ENCODE results near the gene HOXA3.

Gene HOXA3

DNA sequence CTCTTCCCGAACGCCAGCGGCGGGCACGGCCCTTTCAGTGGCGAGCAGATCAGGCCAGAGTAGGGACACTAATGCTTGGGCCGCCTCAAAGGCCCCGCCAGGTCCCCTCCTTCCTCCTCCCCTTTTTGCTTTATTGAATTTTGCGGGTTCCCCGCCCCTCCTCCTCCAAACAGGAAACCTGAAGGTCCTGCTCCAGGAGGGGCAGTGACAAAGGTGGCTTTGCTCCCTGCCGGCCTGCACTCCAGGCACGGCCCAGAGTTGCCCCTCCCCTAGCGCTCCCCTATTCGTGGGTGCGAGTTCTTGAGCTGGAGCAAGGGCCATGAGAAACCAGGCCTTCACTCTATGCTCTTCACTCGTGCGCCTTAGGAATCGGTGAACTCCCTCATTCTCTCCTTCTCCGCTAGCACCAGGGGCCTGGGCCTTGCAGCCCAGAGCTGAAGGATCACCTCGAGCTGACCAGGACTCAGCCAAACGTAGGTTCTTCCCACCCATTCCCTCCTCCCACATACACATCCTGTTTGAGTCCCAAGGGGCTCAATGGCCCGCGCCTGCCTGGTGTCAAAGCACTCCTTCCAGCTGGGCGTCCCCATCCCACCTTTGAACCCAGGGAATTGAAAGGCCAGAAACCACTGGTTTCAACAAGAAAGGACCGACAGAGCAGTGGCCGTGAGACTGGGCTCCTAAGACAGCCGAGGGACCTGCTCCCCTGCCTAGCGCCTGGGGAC is 4.2 kb downstream of the HOXA3 start:
- Histone ChIP-seq H3K9me3 (ENCODE audit: control insufficient read depth in 1 of 2, low read length in 2 of 2) (no peaks in the 10 kb centered on the region), H3K36me3 (ENCODE audit: control insufficient read depth in 1 of 2, insufficient read depth in 2 of 2, low read length in 2 of 2) (no peaks in the 10 kb centered on the region), H3K27ac (ENCODE audit: low read length) (no peak overlapping the region), H3K27me3 (ENCODE audit: low read depth, low read length) (peaks cover 58% of the 10 kb centered on the region), H3K4me3 (ENCODE audit: low read depth in 1 of 2, low read length in 2 of 2) (peak overlapping the region in 1 of 2 donors; percentile 16), H3K4me1 (ENCODE audit: control insufficient read depth in 1 of 2, insufficient read depth in 2 of 2, low read length in 2 of 2) (peaks cover 0 to 28% of the 10 kb centered on the region in 2 donors)

- Histone ChIP-seq H3K4me1 (ENCODE audit: control insufficient read depth in 1 of 2, insufficient read depth in 2 of 2, low read length in 2 of 2) (peaks cover 0 to 22% of the 10 kb centered on the region in 2 donors), H3K36me3 (ENCODE audit: control insufficient read depth in 1 of 2, insufficient read depth in 2 of 2, low read length in 2 of 2) (no peaks in the 10 kb centered on the region), H3K9me3 (ENCODE audit: control insufficient read depth in 1 of 2, low read length in 2 of 2) (no peaks in the 10 kb centered on the region), H3K27ac (ENCODE audit: low read length) (no peak within 1 kb of the TSS), H3K27me3 (ENCODE audit: low read depth, low read length) (peaks cover 51% of the 10 kb centered on the region), H3K4me3 (ENCODE audit: low read depth in 1 of 2, low read length in 2 of 2) (peak within 1 kb of the TSS in 1 of 2 donors; percentile 16)
Measured at GRCh38 chr7:27147199-27148030, 5.0 kb downstream of the HOXA3 start, which contains the start of gene HOXA6. HOXA6 (minus strand) TSS chr7:27147774; CDS start chr7:27147749, 25 bp downstream.

GRCh38 chr7:27146491-27147198 is 5.7 kb downstream of the HOXA3 start:
- H3K36me3 ChIP-seq (ENCODE audit: control insufficient read depth in 1 of 2, insufficient read depth in 2 of 2, low read length in 2 of 2), result no peaks in the 10 kb centered on the region
- H3K4me3 ChIP-seq (ENCODE audit: low read depth in 1 of 2, low read length in 2 of 2), result no peak overlapping the region
- peaks cover 43% of the 10 kb centered on the region for H3K27me3 ChIP-seq (ENCODE audit: low read depth, low read length)
- H3K27ac ChIP-seq (ENCODE audit: low read length), result no peak overlapping the region
- H3K4me1 ChIP-seq (ENCODE audit: control insufficient read depth in 1 of 2, insufficient read depth in 2 of 2, low read length in 2 of 2), result peaks cover 0 to 15% of the 10 kb centered on the region in 2 donors
- no peaks in the 10 kb centered on the region for H3K9me3 ChIP-seq (ENCODE audit: control insufficient read depth in 1 of 2, low read length in 2 of 2)

DNA sequence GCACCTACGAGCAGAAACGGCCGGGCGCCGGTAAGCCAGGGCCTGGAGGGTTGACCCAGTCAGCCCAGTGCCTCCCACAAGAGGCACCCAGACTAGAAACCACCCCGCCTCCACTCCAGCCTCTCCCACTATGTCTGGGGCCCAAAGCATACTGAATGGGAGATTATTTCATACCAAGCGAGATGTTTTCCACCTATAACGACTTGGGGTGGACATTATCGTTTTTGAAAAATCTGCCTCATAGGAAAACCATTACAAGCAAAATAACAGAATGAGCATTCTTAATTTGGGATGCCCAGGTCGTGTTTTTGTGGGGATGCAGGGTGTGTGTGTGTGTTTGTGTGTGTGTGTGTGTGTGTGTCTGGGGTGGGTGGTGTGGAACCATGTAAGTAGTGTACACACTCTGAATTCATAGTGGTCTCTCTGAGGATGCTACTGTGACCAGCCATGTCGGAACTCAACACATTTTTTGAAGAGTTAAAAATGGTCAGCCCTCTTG is 6.4 kb downstream of the HOXA3 start:
- Histone ChIP-seq H3K9me3 (ENCODE audit: control insufficient read depth in 1 of 2, low read length in 2 of 2) (no peaks in the 10 kb centered on the region), H3K4me3 (ENCODE audit: low read depth in 1 of 2, low read length in 2 of 2) (no peak overlapping the region), H3K4me1 (ENCODE audit: control insufficient read depth in 1 of 2, insufficient read depth in 2 of 2, low read length in 2 of 2) (peaks cover 0 to 8% of the 10 kb centered on the region in 2 donors), H3K27me3 (ENCODE audit: low read depth, low read length) (peaks cover 36% of the 10 kb centered on the region), H3K27ac (ENCODE audit: low read length) (no peak overlapping the region), H3K36me3 (ENCODE audit: control insufficient read depth in 1 of 2, insufficient read depth in 2 of 2, low read length in 2 of 2) (no peaks in the 10 kb centered on the region)

DNA sequence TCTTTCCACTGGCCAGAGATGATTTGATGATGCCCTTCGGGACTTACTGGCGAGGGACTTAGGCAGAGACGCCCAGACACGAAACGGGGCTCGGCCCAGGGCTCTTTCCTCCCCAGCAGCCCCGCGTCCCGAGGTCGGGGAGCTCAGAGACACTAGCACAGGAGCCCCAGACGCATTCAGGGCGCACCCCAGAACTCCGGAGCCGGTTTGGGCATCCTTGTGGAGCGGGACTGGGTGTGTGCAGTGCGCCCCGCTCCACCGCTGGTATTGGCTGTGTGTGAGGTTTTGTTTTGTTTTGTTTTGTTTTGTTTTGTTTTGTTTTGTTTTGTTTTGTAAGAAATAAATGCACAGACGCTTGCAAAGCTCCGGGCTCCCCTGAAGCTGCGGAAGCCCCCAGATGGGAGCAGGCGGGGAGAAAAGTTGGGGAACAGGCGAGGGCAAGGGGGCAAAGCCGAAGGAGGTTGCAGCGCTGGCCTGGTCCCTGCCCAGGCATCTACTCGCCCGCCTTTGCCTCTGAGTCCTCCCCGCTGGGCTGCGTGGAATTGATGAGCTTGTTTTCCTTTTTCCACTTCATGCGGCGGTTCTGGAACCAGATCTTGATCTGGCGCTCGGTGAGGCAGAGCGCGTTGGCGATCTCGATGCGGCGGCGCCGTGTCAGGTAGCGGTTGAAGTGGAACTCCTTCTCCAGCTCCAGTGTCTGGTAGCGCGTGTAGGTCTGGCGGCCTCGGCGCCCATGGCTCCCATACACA is 7.0 kb downstream of the HOXA3 start:
- Histone ChIP-seq H3K4me1 (ENCODE audit: control insufficient read depth in 1 of 2, insufficient read depth in 2 of 2, low read length in 2 of 2) (peaks cover 2 to 6% of the 10 kb centered on the region in 2 donors), H3K27me3 (ENCODE audit: low read depth, low read length) (peaks cover 32% of the 10 kb centered on the region)

GRCh38 chr7:27144781-27145164 is 7.6 kb downstream of the HOXA3 start:
- Histone ChIP-seq H3K9me3 (ENCODE audit: control insufficient read depth in 1 of 2, low read length in 2 of 2) (no peaks in the 10 kb centered on the region), H3K27ac (ENCODE audit: low read length) (no peak overlapping the region), H3K36me3 (ENCODE audit: control insufficient read depth in 1 of 2, insufficient read depth in 2 of 2, low read length in 2 of 2) (no peaks in the 10 kb centered on the region), H3K27me3 (ENCODE audit: low read depth, low read length) (peaks cover 28% of the 10 kb centered on the region), H3K4me3 (ENCODE audit: low read depth in 1 of 2, low read length in 2 of 2) (no peak overlapping the region), H3K4me1 (ENCODE audit: control insufficient read depth in 1 of 2, insufficient read depth in 2 of 2, low read length in 2 of 2) (peaks cover 0 to 7% of the 10 kb centered on the region in 2 donors)

More for the DNA sequence above, 7.0 kb downstream of the HOXA3 start:
- no peaks in the 10 kb centered on the region for H3K36me3 ChIP-seq (ENCODE audit: control insufficient read depth in 1 of 2, insufficient read depth in 2 of 2, low read length in 2 of 2)
- no peaks in the 10 kb centered on the region for H3K9me3 ChIP-seq (ENCODE audit: control insufficient read depth in 1 of 2, low read length in 2 of 2)
- no peak overlapping the region for H3K27ac ChIP-seq (ENCODE audit: low read length)
- H3K4me3 ChIP-seq (ENCODE audit: low read depth in 1 of 2, low read length in 2 of 2), result no peak overlapping the region

DNA sequence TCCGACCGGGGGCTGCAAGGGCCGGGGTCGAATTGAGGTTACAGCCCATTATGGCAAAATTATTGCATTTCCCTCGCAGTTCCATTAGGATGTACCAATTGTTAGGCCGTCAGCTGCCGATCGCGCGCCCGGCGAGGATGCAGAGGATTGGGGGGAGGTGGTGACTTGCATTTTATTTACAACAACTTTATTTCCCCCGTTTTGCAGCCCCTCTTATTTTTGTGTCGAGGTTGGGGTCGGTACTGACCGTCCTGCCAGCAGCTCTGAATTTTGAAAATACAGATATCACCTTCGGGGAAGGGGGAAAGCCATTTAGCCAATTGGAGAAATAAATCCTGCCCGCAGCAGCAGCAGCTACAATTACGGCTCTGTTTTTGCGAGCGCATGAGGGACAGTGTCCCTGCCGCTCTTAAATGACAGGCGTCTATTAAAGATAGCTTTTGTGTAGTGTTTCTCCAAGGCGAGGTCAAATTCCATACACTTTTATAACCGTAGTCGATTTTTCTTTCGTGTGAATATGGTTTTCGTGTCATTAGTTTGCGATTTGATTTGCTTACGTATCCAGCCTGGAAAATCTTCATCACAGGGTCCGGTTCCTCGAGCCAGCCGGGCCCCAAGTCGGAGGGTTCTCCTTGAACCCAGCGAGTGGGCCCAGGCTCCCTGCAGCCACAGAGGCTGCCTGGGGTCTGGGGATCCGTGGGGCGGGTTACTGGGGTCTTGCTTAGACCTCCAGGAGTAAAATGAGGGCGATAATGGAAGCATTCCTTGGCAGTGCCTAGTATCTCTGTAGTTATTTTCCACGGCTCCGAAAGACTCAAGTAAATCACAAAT is 8.2 kb downstream of the HOXA3 start:
- Histone ChIP-seq H3K4me3 (ENCODE audit: low read depth in 1 of 2, low read length in 2 of 2) (peak overlapping the region; percentile 83 to 91), H3K27ac (ENCODE audit: low read length) (no peak overlapping the region), H3K4me1 (ENCODE audit: control insufficient read depth in 1 of 2, insufficient read depth in 2 of 2, low read length in 2 of 2) (peaks cover 0 to 7% of the 10 kb centered on the region in 2 donors)

DNA sequence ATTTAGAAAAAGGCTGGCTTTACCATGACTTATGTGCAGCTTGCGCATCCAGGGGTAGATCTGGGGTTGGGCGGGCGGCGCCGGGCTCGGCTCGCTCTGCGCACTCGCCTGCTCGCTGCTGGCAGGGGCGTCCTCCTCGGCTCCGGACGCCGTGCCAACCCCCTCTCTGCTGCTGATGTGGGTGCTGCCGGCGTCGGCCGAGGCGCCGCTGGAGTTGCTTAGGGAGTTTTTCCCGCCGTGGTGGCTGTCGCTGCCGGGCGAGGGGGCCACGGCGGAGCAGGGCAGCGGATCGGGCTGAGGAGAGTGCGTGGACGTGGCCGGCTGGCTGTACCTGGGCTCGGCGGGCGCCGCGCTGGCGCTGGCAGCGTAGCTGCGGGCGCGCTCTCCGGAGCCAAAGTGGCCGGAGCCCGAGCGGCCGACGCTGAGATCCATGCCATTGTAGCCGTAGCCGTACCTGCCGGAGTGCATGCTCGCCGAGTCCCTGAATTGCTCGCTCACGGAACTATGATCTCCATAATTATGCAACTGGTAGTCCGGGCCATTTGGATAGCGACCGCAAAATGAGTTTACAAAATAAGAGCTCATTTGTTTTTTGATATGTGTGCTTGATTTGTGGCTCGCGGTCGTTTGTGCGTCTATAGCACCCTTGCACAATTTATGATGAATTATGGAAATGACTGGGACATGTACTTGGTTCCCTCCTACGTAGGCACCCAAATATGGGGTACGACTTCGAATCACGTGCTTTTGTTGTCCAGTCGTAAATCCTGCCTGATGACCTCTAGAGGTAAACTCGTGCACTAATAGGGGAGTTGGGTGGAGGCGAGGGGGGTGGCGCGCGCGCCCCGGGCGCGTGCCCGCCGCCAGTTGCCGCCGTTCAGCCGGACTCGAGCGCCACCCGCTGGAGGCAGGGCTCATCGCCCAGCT is 9.1 kb downstream of the HOXA3 start, which contains the start of gene HOXA5:
Gene HOXA5, minus strand, starts transcription at position 659 of the 927 bp plus-strand sequence. Its CDS starts 74 bp downstream, at position 585.
- Histone ChIP-seq H3K36me3 (ENCODE audit: control insufficient read depth in 1 of 2, insufficient read depth in 2 of 2, low read length in 2 of 2) (no peaks in the 10 kb centered on the region), H3K27ac (ENCODE audit: low read length) (peak within 1 kb of the TSS; percentile 97), H3K27me3 (ENCODE audit: low read depth, low read length) (peaks cover 15% of the 10 kb centered on the region), H3K4me1 (ENCODE audit: control insufficient read depth in 1 of 2, insufficient read depth in 2 of 2, low read length in 2 of 2) (peaks cover 2 to 7% of the 10 kb centered on the region in 2 donors), H3K9me3 (ENCODE audit: control insufficient read depth in 1 of 2, low read length in 2 of 2) (no peaks in the 10 kb centered on the region), H3K4me3 (ENCODE audit: low read depth in 1 of 2, low read length in 2 of 2) (peak within 1 kb of the TSS; percentile 83 to 91)

More for the DNA sequence above, 8.2 kb downstream of the HOXA3 start:
- Histone ChIP-seq H3K36me3 (ENCODE audit: control insufficient read depth in 1 of 2, insufficient read depth in 2 of 2, low read length in 2 of 2) (no peaks in the 10 kb centered on the region), H3K27me3 (ENCODE audit: low read depth, low read length) (peaks cover 24% of the 10 kb centered on the region), H3K9me3 (ENCODE audit: control insufficient read depth in 1 of 2, low read length in 2 of 2) (no peaks in the 10 kb centered on the region)

- H3K27me3 ChIP-seq (ENCODE audit: low read depth, low read length), result peaks cover 12% of the 10 kb centered on the region
- peak overlapping the region; percentile 97 for H3K27ac ChIP-seq (ENCODE audit: low read length)
- H3K4me3 ChIP-seq (ENCODE audit: low read depth in 1 of 2, low read length in 2 of 2), result peak overlapping the region; percentile 83 to 91
- peaks cover 4 to 7% of the 10 kb centered on the region in 2 donors for H3K4me1 ChIP-seq (ENCODE audit: control insufficient read depth in 1 of 2, insufficient read depth in 2 of 2, low read length in 2 of 2)
- no peaks in the 10 kb centered on the region for H3K36me3 ChIP-seq (ENCODE audit: control insufficient read depth in 1 of 2, insufficient read depth in 2 of 2, low read length in 2 of 2)
- H3K9me3 ChIP-seq (ENCODE audit: control insufficient read depth in 1 of 2, low read length in 2 of 2), result no peaks in the 10 kb centered on the region
Measured at GRCh38 chr7:27142580-27143022, 9.8 kb downstream of the HOXA3 start.
